Vagina (tissue), 2 donors: Measurements from ENCODE around the gene SRSF10.

Source experiments
- POLR2A ChIP-seq, 2 donors: fragments of 450-650 bp; IDR thresholded peaks; one replicate each; pipeline ENCODE4 v1.6.1; 2017; ENCODE audit warnings: antibody characterized with exemption in 2 of 2, mild to moderate bottlenecking in 2 of 2, moderate library complexity in 2 of 2
- POLR2AphosphoS5 ChIP-seq, 2 donors: sonication (generic); formaldehyde crosslinking; IDR thresholded peaks; one replicate each; pipeline ENCODE4 v1.9.0; 2017; ENCODE audit warnings: antibody characterized with exemption in 2 of 2, mild to moderate bottlenecking in 2 of 2, low read depth in 1 of 2; ENCODE audit not compliant: insufficient read depth in 1 of 2
- TF ChIP-seq, protein P1 (sequence below), 3 experiments: fragments of 450-650 bp in 2 of 3; fragments of 200-600 bp in 1 of 3; sonication (generic) in 1 of 3; IDR thresholded peaks; one replicate each; pipeline ENCODE4 v1.5.1; 2017 to 2019; ENCODE audit warnings: antibody characterized with exemption in 3 of 3, mild to moderate bottlenecking in 2 of 3, moderate library complexity in 2 of 3

DNA sequence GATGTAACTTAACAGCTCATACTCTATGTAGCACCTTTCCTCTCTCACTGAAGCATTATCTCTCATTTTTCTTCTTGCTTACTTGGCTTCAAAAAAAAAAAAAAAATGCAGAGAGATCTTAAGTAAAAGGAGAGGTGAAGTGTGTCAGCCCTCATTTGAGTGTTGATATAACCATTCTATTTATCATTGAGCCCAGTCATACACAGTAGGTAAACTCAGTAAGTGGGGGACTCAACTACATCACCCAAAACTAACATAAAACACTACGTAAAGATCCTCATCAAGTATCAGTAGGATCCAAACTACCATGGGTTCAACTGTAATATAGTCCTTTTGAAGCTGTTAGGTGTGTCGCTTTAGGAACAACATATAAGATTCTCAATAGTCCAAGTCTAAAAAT is 12.3 kb downstream of the SRSF10 start:
- TF ChIP-seq, protein P1, sequence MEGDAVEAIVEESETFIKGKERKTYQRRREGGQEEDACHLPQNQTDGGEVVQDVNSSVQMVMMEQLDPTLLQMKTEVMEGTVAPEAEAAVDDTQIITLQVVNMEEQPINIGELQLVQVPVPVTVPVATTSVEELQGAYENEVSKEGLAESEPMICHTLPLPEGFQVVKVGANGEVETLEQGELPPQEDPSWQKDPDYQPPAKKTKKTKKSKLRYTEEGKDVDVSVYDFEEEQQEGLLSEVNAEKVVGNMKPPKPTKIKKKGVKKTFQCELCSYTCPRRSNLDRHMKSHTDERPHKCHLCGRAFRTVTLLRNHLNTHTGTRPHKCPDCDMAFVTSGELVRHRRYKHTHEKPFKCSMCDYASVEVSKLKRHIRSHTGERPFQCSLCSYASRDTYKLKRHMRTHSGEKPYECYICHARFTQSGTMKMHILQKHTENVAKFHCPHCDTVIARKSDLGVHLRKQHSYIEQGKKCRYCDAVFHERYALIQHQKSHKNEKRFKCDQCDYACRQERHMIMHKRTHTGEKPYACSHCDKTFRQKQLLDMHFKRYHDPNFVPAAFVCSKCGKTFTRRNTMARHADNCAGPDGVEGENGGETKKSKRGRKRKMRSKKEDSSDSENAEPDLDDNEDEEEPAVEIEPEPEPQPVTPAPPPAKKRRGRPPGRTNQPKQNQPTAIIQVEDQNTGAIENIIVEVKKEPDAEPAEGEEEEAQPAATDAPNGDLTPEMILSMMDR (IDR thresholded peaks at IDR 0.05), result no peak
- TF ChIP-seq POLR2A (IDR thresholded peaks at IDR 0.05) (no peak), POLR2AphosphoS5 (IDR thresholded peaks at IDR 0.05; ENCODE audit: insufficient read depth in 1 of 2, low read depth in 1 of 2) (no peak)
